ENCODE data around the gene PIGK.

DNA sequence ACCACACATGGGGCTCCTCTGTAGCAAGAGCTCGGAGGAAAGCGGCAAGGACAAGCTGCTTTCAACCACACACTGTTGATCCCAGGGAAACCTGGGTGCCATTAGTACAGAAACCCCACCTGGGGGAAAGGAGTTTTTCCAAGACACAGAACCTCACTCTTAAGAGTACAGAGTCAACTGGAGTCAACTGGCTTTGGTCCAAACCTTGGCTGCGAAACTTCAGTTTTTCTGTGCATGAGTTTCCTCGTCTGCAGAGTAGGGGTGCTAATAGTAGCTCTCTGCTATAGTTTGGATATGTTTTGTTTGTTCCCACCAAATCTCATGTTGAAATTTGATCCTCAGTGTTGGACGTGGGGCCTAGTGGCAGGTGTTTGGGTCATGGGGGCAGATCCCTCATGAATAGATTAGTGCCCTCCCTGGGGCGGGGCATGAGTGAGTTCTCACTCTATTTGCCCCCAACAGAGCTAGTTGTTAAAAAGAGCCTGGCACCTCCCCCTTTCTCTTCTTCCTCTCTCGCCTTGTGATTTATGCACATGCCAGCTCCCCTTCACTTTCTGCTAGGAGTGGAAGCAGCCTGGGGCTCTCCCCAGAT is 161.1 kb downstream of the PIGK start:
- TF ChIP-seq, protein P1, sequence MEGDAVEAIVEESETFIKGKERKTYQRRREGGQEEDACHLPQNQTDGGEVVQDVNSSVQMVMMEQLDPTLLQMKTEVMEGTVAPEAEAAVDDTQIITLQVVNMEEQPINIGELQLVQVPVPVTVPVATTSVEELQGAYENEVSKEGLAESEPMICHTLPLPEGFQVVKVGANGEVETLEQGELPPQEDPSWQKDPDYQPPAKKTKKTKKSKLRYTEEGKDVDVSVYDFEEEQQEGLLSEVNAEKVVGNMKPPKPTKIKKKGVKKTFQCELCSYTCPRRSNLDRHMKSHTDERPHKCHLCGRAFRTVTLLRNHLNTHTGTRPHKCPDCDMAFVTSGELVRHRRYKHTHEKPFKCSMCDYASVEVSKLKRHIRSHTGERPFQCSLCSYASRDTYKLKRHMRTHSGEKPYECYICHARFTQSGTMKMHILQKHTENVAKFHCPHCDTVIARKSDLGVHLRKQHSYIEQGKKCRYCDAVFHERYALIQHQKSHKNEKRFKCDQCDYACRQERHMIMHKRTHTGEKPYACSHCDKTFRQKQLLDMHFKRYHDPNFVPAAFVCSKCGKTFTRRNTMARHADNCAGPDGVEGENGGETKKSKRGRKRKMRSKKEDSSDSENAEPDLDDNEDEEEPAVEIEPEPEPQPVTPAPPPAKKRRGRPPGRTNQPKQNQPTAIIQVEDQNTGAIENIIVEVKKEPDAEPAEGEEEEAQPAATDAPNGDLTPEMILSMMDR (IDR thresholded peaks at IDR 0.05) = no peak
- no peak for TF ChIP-seq EZH2 (IDR thresholded peaks at IDR 0.05; ENCODE audit: borderline replicate concordance, insufficient read depth, low read depth, low read length, poor library complexity, severe bottlenecking)

Measured in B cell (primary cell).